Astrocyte (in vitro differentiated cells and primary cell): Measurements from ENCODE around the gene HOXD4. TPM values are rescaled to one million over a fixed set of nuclear protein-coding genes. Genes with fewer than 3 reads are reported as not detected.
A peak's percentile ranks its signal among the peaks of the same experiment; 100 is the strongest.

Experiments
- DNase-seq: peaks from one replicate; pipeline ENCODE4 v3.0.0-alpha.2; 2010; ENCODE audit warnings: low read depth
- FAIRE-seq: peaks from 2 replicates; lab custom pipeline; 2011; peaks lifted over from hg19 to GRCh38; lab: Jason Lieb, UNC
- H2AFZ ChIP-seq: 2 replicates; pipeline ENCODE4 v1.6.0; 2012; ENCODE audit warnings: low read depth, low read length, inconsistent platforms
- H3K27ac ChIP-seq: 2 replicates; pipeline ENCODE4 v1.5.1; 2011; ENCODE audit warnings: low read depth, low read length, inconsistent platforms
- H3K27me3 ChIP-seq: 2 replicates; pipeline ENCODE4 v1.6.0; 2011; ENCODE audit warnings: low read length, inconsistent platforms; ENCODE audit not compliant: insufficient read depth
- H3K36me3 ChIP-seq: 2 replicates; pipeline ENCODE4 v1.5.1; 2011; ENCODE audit warnings: low read length, inconsistent platforms; ENCODE audit not compliant: insufficient read depth
- H3K4me1 ChIP-seq: 2 replicates; pipeline ENCODE4 v1.5.1; 2011; ENCODE audit warnings: low read length, inconsistent platforms; ENCODE audit not compliant: insufficient read depth
- H3K4me2 ChIP-seq: 2 replicates; pipeline ENCODE4 v1.6.0; 2012; ENCODE audit warnings: low read length, inconsistent platforms
- H3K4me3 ChIP-seq: 2 replicates; pipeline ENCODE4 v1.5.1; 2011; ENCODE audit warnings: low read depth, mild to moderate bottlenecking, low read length, inconsistent platforms; ENCODE audit not compliant: insufficient read depth
- H3K79me2 ChIP-seq: 2 replicates; pipeline ENCODE4 v1.6.0; 2012; ENCODE audit warnings: mild to moderate bottlenecking, low read length, inconsistent platforms; ENCODE audit not compliant: insufficient read depth
- H3K9ac ChIP-seq: 2 replicates; pipeline ENCODE4 v1.6.0; 2012; ENCODE audit warnings: mild to moderate bottlenecking, low read length, inconsistent platforms
- H3K9me3 ChIP-seq: 2 replicates; pipeline ENCODE4 v1.5.1; 2012; ENCODE audit warnings: low read depth, mild to moderate bottlenecking, low read length, inconsistent platforms; ENCODE audit not compliant: insufficient read depth
- H4K20me1 ChIP-seq: 2 replicates; pipeline ENCODE4 v1.6.0; 2012; ENCODE audit warnings: low read length, inconsistent platforms; ENCODE audit not compliant: insufficient read depth
- H3K27ac Mint-ChIP-seq: one replicate; pipeline ENCODE4 v1.8.0; 2021; ENCODE audit warnings: mild to moderate bottlenecking, mixed read lengths; ENCODE audit not compliant: unreplicated experiment
- H3K27me3 Mint-ChIP-seq: one replicate; pipeline ENCODE4 v1.8.0; 2021; ENCODE audit warnings: low read depth, mixed read lengths; ENCODE audit not compliant: unreplicated experiment
- H3K36me3 Mint-ChIP-seq: one replicate; pipeline ENCODE4 v1.8.0; 2021; ENCODE audit warnings: low read depth, mixed read lengths; ENCODE audit not compliant: unreplicated experiment
- H3K4me1 Mint-ChIP-seq: one replicate; pipeline ENCODE4 v1.8.0; 2021; ENCODE audit warnings: low read depth, mixed read lengths; ENCODE audit not compliant: unreplicated experiment
- H3K4me3 Mint-ChIP-seq: one replicate; pipeline ENCODE4 v1.8.0; 2021; ENCODE audit warnings: mild to moderate bottlenecking, moderate library complexity, mixed read lengths; ENCODE audit not compliant: unreplicated experiment
- H3K9me3 Mint-ChIP-seq: one replicate; pipeline ENCODE4 v1.8.0; 2021; ENCODE audit warnings: mild to moderate bottlenecking, mixed read lengths; ENCODE audit not compliant: unreplicated experiment
- CTCF ChIP-seq: IDR thresholded peaks from 2 replicates; pipeline ENCODE4 v1.5.1; 2011; ENCODE audit warnings: low read depth, mild to moderate bottlenecking, inconsistent platforms, low read length, moderate library complexity; ENCODE audit not compliant: insufficient read depth
- EZH2 ChIP-seq: IDR thresholded peaks from 2 replicates; pipeline ENCODE4 v1.6.1; 2012; ENCODE audit warnings: mild to moderate bottlenecking, low read length, inconsistent platforms; ENCODE audit not compliant: insufficient read depth
- total RNA-seq: library from RNA; stranded (reverse); gene quantifications from 2 replicates; pipeline ENCODE4 v1.2.1, GENCODE V29; 2021

Gene HOXD4
- total RNA-seq, 1 donor from 2014 or later, result not detected

GRCh38 chr2:176146645-176147044 is 4.7 kb upstream of the HOXD4 start:
- peaks cover 79% of the 10 kb centered on the region for H3K27me3 ChIP-seq
- H3K9ac ChIP-seq, result no peak overlapping the region
- H3K79me2 ChIP-seq, result no peaks in the 10 kb centered on the region

GRCh38 chr2:176147210-176147799 is 4.0 kb upstream of the HOXD4 start:
- no peak for DNase-seq
- Mint-ChIP-seq H3K27me3 (peaks cover 92% of the 10 kb centered on the region), H3K9me3 (peaks cover 48% of the 10 kb centered on the region), H3K36me3 (peaks cover 2% of the 10 kb centered on the region), H3K4me1 (no peaks in the 10 kb centered on the region), H3K27ac (no peak overlapping the region), H3K4me3 (no peak overlapping the region)
- no peak overlapping the region for H3K9ac ChIP-seq
- no peaks in the 10 kb centered on the region for H3K79me2 ChIP-seq
- H3K27ac ChIP-seq, result no peak overlapping the region
- H4K20me1 ChIP-seq, result no peaks in the 10 kb centered on the region
- TF ChIP-seq EZH2 (no peak), CTCF (no peak)
- H3K4me2 ChIP-seq, result no peak overlapping the region
- no peaks in the 10 kb centered on the region for H3K4me1 ChIP-seq
- H3K36me3 ChIP-seq, result no peaks in the 10 kb centered on the region
- no peak overlapping the region for H2AFZ ChIP-seq
- peaks cover 80% of the 10 kb centered on the region for H3K27me3 ChIP-seq
- FAIRE-seq, result no peak
- H3K4me3 ChIP-seq, result no peak overlapping the region
- H3K9me3 ChIP-seq, result no peaks in the 10 kb centered on the region

More at GRCh38 chr2:176146645-176147044, 4.7 kb upstream of the HOXD4 start:
- Histone ChIP-seq H3K36me3 (no peaks in the 10 kb centered on the region), H3K4me3 (no peak overlapping the region), H3K27ac (no peak overlapping the region), H2AFZ (no peak overlapping the region), H3K4me1 (no peaks in the 10 kb centered on the region), H3K9me3 (no peaks in the 10 kb centered on the region), H3K4me2 (no peak overlapping the region), H4K20me1 (no peaks in the 10 kb centered on the region)
- no peak overlapping the region for H3K4me3 Mint-ChIP-seq
- no peak for TF ChIP-seq CTCF
- no peak for TF ChIP-seq EZH2
- H3K4me1 Mint-ChIP-seq, result no peaks in the 10 kb centered on the region
- peaks cover 97% of the 10 kb centered on the region for H3K27me3 Mint-ChIP-seq
- no peak overlapping the region for H3K27ac Mint-ChIP-seq
- H3K36me3 Mint-ChIP-seq, result peaks cover 2% of the 10 kb centered on the region
- DNase-seq, result no peak
- peaks cover 48% of the 10 kb centered on the region for H3K9me3 Mint-ChIP-seq
- no peak for FAIRE-seq

GRCh38 chr2:176147800-176148496 is 3.4 kb upstream of the HOXD4 start:
- TF ChIP-seq CTCF (no peak), EZH2 (no peak)
- no peaks in the 10 kb centered on the region for H3K9me3 ChIP-seq
- no peak overlapping the region for H3K9ac ChIP-seq
- no peaks in the 10 kb centered on the region for H4K20me1 ChIP-seq
- no peaks in the 10 kb centered on the region for H3K4me1 ChIP-seq
- Mint-ChIP-seq H3K4me1 (no peaks in the 10 kb centered on the region), H3K4me3 (no peak overlapping the region), H3K27ac (peak overlapping the region; percentile 66), H3K9me3 (peaks cover 46% of the 10 kb centered on the region), H3K36me3 (peaks cover 2% of the 10 kb centered on the region), H3K27me3 (peaks cover 90% of the 10 kb centered on the region)
- no peaks in the 10 kb centered on the region for H3K79me2 ChIP-seq
- H3K36me3 ChIP-seq, result no peaks in the 10 kb centered on the region
- no peak overlapping the region for H3K4me3 ChIP-seq
- no peak overlapping the region for H2AFZ ChIP-seq
- no peak overlapping the region for H3K27ac ChIP-seq
- DNase-seq (no peak), FAIRE-seq (no peak)
- H3K27me3 ChIP-seq, result peaks cover 82% of the 10 kb centered on the region
- H3K4me2 ChIP-seq, result no peak overlapping the region
